HepG2 (cell line): ENCODE data around the gene PIP5K1C.

Experiments
- ARID2 ChIP-seq: sonication (generic); formaldehyde crosslinking; IDR thresholded peaks from 2 replicates; pipeline ENCODE4 v1.8.1; 2022; ENCODE audit warnings: mild to moderate bottlenecking, missing genetic modification reagents, borderline replicate concordance
- BHLHE40 ChIP-seq: IDR thresholded peaks from 2 replicates; pipeline ENCODE4 v1.6.1; 2011; ENCODE audit warnings: low read length, improper control_type of control experiment
- CTCF ChIP-seq: sonication (generic); formaldehyde crosslinking; IDR thresholded peaks from 2 replicates; pipeline ENCODE4 v1.5.0; 2020; ENCODE audit warnings: mild to moderate bottlenecking, missing genetic modification reagents, moderate library complexity
- ELF1 ChIP-seq: sonication (generic); formaldehyde crosslinking; IDR thresholded peaks from 2 replicates; pipeline ENCODE4 v1.4.0; 2020; ENCODE audit warnings: missing genetic modification reagents
- KLF12 ChIP-seq: sonication (generic); formaldehyde crosslinking; IDR thresholded peaks from 2 replicates; pipeline ENCODE4 v1.4.0; 2020; ENCODE audit warnings: missing genetic modification reagents, borderline replicate concordance
- PHF8 ChIP-seq: sonication (generic); formaldehyde crosslinking; IDR thresholded peaks from 2 replicates; pipeline ENCODE4 v1.5.0; 2020; ENCODE audit warnings: missing genetic modification reagents
- POLR2A ChIP-seq, 2 experiments: IDR thresholded peaks; 2 replicates each; pipeline ENCODE4 v1.6.1; 2011; ENCODE audit warnings: low read depth in 2 of 2, low read length in 2 of 2, mild to moderate bottlenecking in 1 of 2, moderate library complexity in 1 of 2; ENCODE audit not compliant: insufficient read depth in 1 of 2
- ZBTB21 ChIP-seq: sonication (generic); formaldehyde crosslinking; IDR thresholded peaks from 2 replicates; pipeline ENCODE4 v1.4.0; 2020; ENCODE audit warnings: missing genetic modification reagents
- ZKSCAN1 ChIP-seq: fragments of 150-350 bp; IDR thresholded peaks from 2 replicates; pipeline ENCODE4 v1.6.1; 2014; ENCODE audit warnings: low read length
- ZNF12 ChIP-seq: sonication (generic); formaldehyde crosslinking; IDR thresholded peaks from 2 replicates; pipeline ENCODE4 v1.5.0; 2020; ENCODE audit warnings: missing genetic modification reagents
- ZNF274 ChIP-seq: sonication (generic); formaldehyde crosslinking; IDR thresholded peaks from 2 replicates; pipeline ENCODE4 v1.5.1; 2020; ENCODE audit warnings: mild to moderate bottlenecking, missing genetic modification reagents
- ZNF670 ChIP-seq: sonication (generic); formaldehyde crosslinking; IDR thresholded peaks from 2 replicates; pipeline ENCODE4 v1.8.0; 2022; ENCODE audit warnings: mild to moderate bottlenecking, missing genetic modification reagents, borderline replicate concordance
- ZNF704 ChIP-seq: sonication (generic); formaldehyde crosslinking; IDR thresholded peaks from 2 replicates; pipeline ENCODE4 v1.8.1; 2023; ENCODE audit warnings: mild to moderate bottlenecking, inconsistent platforms, moderate library complexity, missing genetic modification reagents, borderline replicate concordance

GRCh38 chr19:3698974-3699740, 1.1 kb downstream of the PIP5K1C start:
- TF ChIP-seq PHF8 (no peak; the same call in 1 of the 2 replicates), CTCF (no peak), ZNF704 (no peak), ARID2 (0 out of 2 replicates have a peak, but pooled peaks have one; percentile 20), ZKSCAN1 (no peak), BHLHE40 (no peak), ELF1 (CRISPR knock-in tag) (no peak), ZBTB21 (CRISPR knock-in tag) (no peak), ZNF12 (no peak), ZNF670 (no peak), KLF12 (CRISPR knock-in tag) (no peak), POLR2A (IDR thresholded peaks at IDR 0.05; ENCODE audit: insufficient read depth in 1 of 2, low read depth in 2 of 2, low read length in 2 of 2) (no peak), ZNF274 (CRISPR knock-in tag) (no peak)
